ENCODE data around the gene RTN4RL1. TPM values are rescaled to one million over a fixed set of nuclear protein-coding genes. Genes with fewer than 3 reads are reported as not detected.

RTN4RL1 gene
- total and polyA plus RNA-seq, 12 donors, result 0.81 to 6.3 (median 2.7) TPM

- no peak overlapping the region for H3K4me3 ChIP-seq
- no peaks in the 10 kb centered on the region for H3K27me3 ChIP-seq
- no peaks in the 10 kb centered on the region for H3K9me3 ChIP-seq
- DNase-seq (no peak), ATAC-seq (no peak)
- H3K36me3 ChIP-seq, result peaks cover 0 to 57% (median 33%) of the 10 kb centered on the region in 9 donors
- 91 to 92% methylated on average over 8 of the region's 8 CpGs for WGBS, 2 donors
- no peak overlapping the region for H3K27ac ChIP-seq
- H3K4me1 ChIP-seq, result peaks cover 0 to 4% (median 0%) of the 10 kb centered on the region in 9 donors
- intact Hi-C loops (cut with DNase I), result no loop called here
- TF ChIP-seq, protein P1, sequence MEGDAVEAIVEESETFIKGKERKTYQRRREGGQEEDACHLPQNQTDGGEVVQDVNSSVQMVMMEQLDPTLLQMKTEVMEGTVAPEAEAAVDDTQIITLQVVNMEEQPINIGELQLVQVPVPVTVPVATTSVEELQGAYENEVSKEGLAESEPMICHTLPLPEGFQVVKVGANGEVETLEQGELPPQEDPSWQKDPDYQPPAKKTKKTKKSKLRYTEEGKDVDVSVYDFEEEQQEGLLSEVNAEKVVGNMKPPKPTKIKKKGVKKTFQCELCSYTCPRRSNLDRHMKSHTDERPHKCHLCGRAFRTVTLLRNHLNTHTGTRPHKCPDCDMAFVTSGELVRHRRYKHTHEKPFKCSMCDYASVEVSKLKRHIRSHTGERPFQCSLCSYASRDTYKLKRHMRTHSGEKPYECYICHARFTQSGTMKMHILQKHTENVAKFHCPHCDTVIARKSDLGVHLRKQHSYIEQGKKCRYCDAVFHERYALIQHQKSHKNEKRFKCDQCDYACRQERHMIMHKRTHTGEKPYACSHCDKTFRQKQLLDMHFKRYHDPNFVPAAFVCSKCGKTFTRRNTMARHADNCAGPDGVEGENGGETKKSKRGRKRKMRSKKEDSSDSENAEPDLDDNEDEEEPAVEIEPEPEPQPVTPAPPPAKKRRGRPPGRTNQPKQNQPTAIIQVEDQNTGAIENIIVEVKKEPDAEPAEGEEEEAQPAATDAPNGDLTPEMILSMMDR (IDR thresholded peaks at IDR 0.05), result no peak
Measured at GRCh38 chr17:1899403-1900000, 125.6 kb downstream of the RTN4RL1 start.

DNA sequence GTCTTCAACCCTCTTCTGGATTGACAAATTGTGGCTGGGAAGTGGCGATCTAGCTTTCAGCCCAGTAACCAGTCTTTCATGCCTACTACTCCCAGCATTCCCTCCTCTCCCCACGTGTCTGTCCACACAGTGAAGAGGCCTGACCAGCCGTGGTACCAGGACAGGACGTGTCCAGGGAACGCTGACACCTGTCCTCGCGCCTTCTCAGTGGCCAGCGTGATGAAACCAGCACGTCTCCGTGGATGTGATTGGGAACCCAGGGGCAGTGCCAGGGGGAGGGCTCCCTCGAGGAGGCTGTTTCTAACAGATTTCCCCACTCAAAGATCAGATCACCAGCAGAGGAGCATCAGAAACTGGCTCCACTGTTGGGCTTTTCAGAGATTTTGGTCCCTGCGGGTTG lies 126.3 kb downstream of the RTN4RL1 start:
- DNase-seq (no peak), ATAC-seq (no peak)
- 93% methylated on average over 12 of the region's 12 CpGs for WGBS, 2 donors
- Histone ChIP-seq H3K27me3 (no peaks in the 10 kb centered on the region), H3K27ac (no peak overlapping the region), H3K4me1 (no peaks in the 10 kb centered on the region), H3K9me3 (no peaks in the 10 kb centered on the region), H3K36me3 (peaks cover 0 to 63% (median 35%) of the 10 kb centered on the region in 9 donors), H3K4me3 (no peak overlapping the region)
- TF ChIP-seq, protein P1 (IDR thresholded peaks at IDR 0.05), result no peak
- intact Hi-C loops (cut with DNase I), result no loop called here

GRCh38 chr17:1898332-1898731 lies 126.8 kb downstream of the RTN4RL1 start:
- Histone ChIP-seq H3K4me3 (no peak overlapping the region), H3K36me3 (peaks cover 0 to 69% (median 35%) of the 10 kb centered on the region in 9 donors), H3K4me1 (no peaks in the 10 kb centered on the region), H3K27ac (no peak overlapping the region), H3K9me3 (no peaks in the 10 kb centered on the region), H3K27me3 (no peaks in the 10 kb centered on the region)
- ATAC-seq, result no peak
- no peak for DNase-seq
- intact Hi-C loops (cut with DNase I), result no loop called here
- TF ChIP-seq, protein P1 (IDR thresholded peaks at IDR 0.05), result no peak
- WGBS, 2 donors, result 92 to 93% methylated on average over 17 of the region's 17 CpGs

DNA sequence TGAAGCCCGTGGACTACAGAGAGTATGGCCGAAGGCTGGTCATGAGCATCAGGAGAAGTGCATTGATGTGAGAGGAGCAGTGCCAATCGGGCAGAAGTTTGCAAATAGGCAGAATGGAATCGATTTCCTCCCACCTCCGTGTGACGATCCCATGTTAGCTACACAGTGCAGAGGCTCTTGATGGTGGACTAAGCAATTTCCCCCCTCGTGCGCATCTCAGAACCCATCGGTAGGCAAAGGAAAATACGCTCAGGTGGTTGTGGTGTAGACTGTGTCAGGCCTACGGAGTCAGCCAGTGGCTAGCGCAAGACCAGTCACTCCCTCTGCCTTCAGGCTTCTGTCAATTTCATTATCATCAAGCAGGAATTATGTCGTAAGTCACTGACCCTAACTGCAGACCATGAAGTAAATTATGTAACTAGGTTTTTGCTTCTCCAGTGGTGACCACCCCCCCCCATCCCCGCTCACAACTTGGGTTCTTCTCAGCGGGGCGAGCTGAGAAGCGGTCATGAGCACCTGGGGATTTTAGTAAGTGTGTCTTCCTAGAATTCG lies 128.0 kb downstream of the RTN4RL1 start:
- intact Hi-C loops (cut with DNase I), result no loop called here
- Histone ChIP-seq H3K27ac (no peak overlapping the region), H3K4me1 (no peaks in the 10 kb centered on the region), H3K9me3 (no peaks in the 10 kb centered on the region), H3K27me3 (no peaks in the 10 kb centered on the region), H3K4me3 (no peak overlapping the region), H3K36me3 (peaks cover 0 to 80% (median 45%) of the 10 kb centered on the region in 9 donors)
- ATAC-seq, result no peak
- no peak for DNase-seq
- TF ChIP-seq, protein P1 (IDR thresholded peaks at IDR 0.05), result no peak
- 85 to 96% methylated on average over 18 of the region's 18 CpGs for WGBS, 2 donors
